Body of pancreas (tissue), 4 donors: Measurements from ENCODE around the gene CSPG4. TPM values are rescaled to one million over a fixed set of nuclear protein-coding genes. Genes with fewer than 3 reads are reported as not detected.

Experiments used
- ATAC-seq: fragments of 150-250 bp; one replicate; pipeline ENCODE4 v1.9.1; 2016
- DNase-seq, 4 donors: peaks; one replicate each; pipeline ENCODE4 v3.0.0-alpha.2; 2019
- H3K27ac ChIP-seq, 4 donors: fragments of 200-600 bp; sonication (generic); 1 replicate in 3 of 4; 2 replicates in 1 of 4; pipeline versions ENCODE4 v1.5.1 to v1.6.1; 2016 to 2019; ENCODE audit warnings: mild to moderate bottlenecking in 1 of 4, mixed read lengths in 1 of 4, moderate library complexity in 1 of 4
- H3K27me3 ChIP-seq, 2 donors: fragments of 200-600 bp; sonication (generic); one replicate each; pipeline ENCODE4 v1.6.0; 2016; ENCODE audit warnings: mild to moderate bottlenecking in 1 of 2
- H3K36me3 ChIP-seq, 2 donors: fragments of 200-600 bp; sonication (generic); replicated peaks in 1 of 2; 2 replicates each; pipeline ENCODE4 v1.5.1; 2016; ENCODE audit warnings: low read depth in 2 of 2; ENCODE audit not compliant: insufficient read depth in 1 of 2
- H3K4me1 ChIP-seq: fragments of 200-600 bp; sonication (generic); one replicate; pipeline ENCODE4 v1.6.0; 2016
- H3K4me3 ChIP-seq, 2 donors: fragments of 200-600 bp; sonication (generic); 1 replicate in 1 of 2; 2 replicates in 1 of 2; pipeline ENCODE4 v1.5.1; 2016 to 2019
- H3K9me3 ChIP-seq, 3 donors: fragments of 200-600 bp; sonication (generic); 1 replicate in 2 of 3; 2 replicates in 1 of 3; pipeline ENCODE4 v1.5.1; 2016
- CTCF ChIP-seq, 7 experiments: fragments of 450-650 bp in 4 of 7; fragments of 200-600 bp in 3 of 7; sonication (generic) in 3 of 7; IDR thresholded peaks; one replicate each; pipeline ENCODE4 v1.5.1; 2016 to 2019; ENCODE audit warnings: antibody characterized with exemption in 7 of 7
- POLR2A ChIP-seq, 3 donors: fragments of 450-650 bp; IDR thresholded peaks; one replicate each; pipeline ENCODE4 v1.6.1; 2016; ENCODE audit warnings: antibody characterized with exemption in 3 of 3, mild to moderate bottlenecking in 2 of 3
- WGBS, 2 donors: methylation state at CpG; one replicate each; pipeline ENCODE4 v1.1.5; 2017; 5-methylcytosine and 5-hydroxymethylcytosine counted together
- intact Hi-C: fragments of 100-400 bp; cut with DNase I; formaldehyde crosslinking; loops from one replicate; pipeline ENCODE4 v1.15.1; 2023
- total RNA-seq, 2 donors: library from RNA; depleted of rRNA; stranded (reverse); fragments of >200 nt; gene quantifications; one replicate each; pipeline ENCODE4 v1.1.0, GENCODE V29; 2016

Gene CSPG4
- total RNA-seq, 2 donors from 2014 or later = 3.1 to 13.8 TPM

DNA sequence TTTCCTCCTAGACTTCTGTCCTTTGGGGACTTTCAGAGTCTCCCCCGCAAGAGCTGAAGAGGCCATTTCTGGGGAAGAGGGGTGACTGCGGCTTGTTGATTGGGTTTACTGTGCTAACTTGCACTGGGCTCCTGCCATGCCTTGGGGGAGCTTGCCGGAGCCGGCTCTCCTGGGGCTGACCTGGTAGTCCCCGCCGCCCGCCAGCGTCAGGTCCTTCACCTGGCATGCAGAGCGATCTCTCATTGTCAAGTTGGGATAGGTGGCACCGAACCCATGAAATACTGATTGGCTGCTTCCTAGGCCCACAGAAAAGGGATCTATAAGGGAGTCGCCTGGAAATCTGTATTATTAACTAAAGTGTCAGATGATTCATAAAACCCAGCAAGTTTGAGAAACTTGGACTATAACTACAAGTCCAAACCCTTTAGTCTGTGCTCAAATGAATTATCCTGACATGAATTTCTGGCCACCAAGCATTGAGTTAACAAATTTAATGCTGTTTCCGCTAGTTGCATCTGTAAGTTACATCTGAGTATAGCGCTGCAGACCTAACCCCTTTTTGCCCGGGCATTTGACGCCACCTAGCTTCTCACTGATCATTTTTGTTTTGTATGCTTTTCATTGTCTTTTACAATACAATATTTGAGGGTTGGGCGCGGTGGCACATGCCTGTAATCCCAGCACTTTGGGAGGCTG lies 72.0 kb downstream of the CSPG4 start:
- DNase-seq = peak in 1 of 4 donors; percentile 14
- Histone ChIP-seq H3K27ac (peak overlapping the region; percentile 83 to 98 (median 94)), H3K9me3 (no peaks in the 10 kb centered on the region), H3K36me3 (no peaks in the 10 kb centered on the region), H3K4me3 (peak overlapping the region; percentile 19 to 23), H3K27me3 (no peaks in the 10 kb centered on the region), H3K4me1 (peaks cover 40% of the 10 kb centered on the region)
- 8 to 9% methylated on average over 17 of the region's 17 CpGs for WGBS, 2 donors
- no peak for TF ChIP-seq POLR2A (IDR thresholded peaks at IDR 0.05)
- peak in 2 of 7 experiments; percentile 28 to 37 for TF ChIP-seq CTCF (IDR thresholded peaks at IDR 0.05)
- intact Hi-C loops = no loop called here
- ATAC-seq = peak; percentile 34

GRCh38 chr15:75639709-75640482 lies 72.8 kb downstream of the CSPG4 start, which contains the start of gene IMP3:
IMP3 (minus strand) TSS chr15:75640224; CDS start chr15:75640168, 56 bp downstream.
- intact Hi-C loops = no loop called here
- Histone ChIP-seq H3K4me1 (peaks cover 39% of the 10 kb centered on the region), H3K27me3 (no peaks in the 10 kb centered on the region), H3K9me3 (no peaks in the 10 kb centered on the region), H3K4me3 (peak within 1 kb of the TSS; percentile 54 to 99), H3K27ac (peak within 1 kb of the TSS; percentile 83 to 98 (median 94)), H3K36me3 (no peaks in the 10 kb centered on the region)
- TF ChIP-seq CTCF (IDR thresholded peaks at IDR 0.05) (peak in 1 of 7 experiments; percentile 2), POLR2A (IDR thresholded peaks at IDR 0.05) (peak; percentile 98 to 99 (median 99))
- ATAC-seq (peak; percentile 96), DNase-seq (peak; percentile 95 to 97 (median 96))
- WGBS, 2 donors = 0 to 1% methylated on average over 28 to 83 of the region's 83 CpGs

DNA sequence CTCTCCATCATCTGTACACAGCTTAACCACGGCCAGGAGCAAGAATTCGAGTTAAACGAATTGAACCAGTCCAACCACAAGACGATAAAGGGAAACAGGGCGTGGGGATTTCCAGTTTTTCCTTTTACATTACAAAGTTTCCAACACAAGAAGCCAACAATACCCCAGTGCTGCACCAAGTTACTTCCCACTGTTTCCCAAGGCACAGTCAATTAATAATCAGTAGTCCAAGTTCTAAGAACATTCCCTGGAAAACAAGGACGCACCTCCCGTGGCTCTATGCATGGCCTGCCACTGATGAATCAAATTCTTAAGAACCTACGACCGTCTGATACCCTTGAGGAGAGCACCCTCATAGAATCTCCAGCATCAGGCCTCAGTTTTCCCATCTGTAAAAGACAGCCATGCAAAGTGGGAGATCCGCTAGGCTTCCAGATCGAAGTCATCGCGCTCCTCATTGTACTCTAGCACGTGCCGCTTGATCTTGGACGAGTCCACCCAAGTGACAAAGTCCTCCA lies 73.4 kb downstream of the CSPG4 start:
- Histone ChIP-seq H3K27me3 (no peaks in the 10 kb centered on the region), H3K4me1 (peaks cover 39% of the 10 kb centered on the region), H3K9me3 (no peaks in the 10 kb centered on the region), H3K4me3 (peak overlapping the region; percentile 54 to 99), H3K27ac (peak overlapping the region; percentile 83 to 98 (median 94)), H3K36me3 (no peaks in the 10 kb centered on the region)
- 0 to 1% methylated on average over 9 to 16 of the region's 16 CpGs for WGBS, 2 donors
- no peak for ATAC-seq
- TF ChIP-seq POLR2A (IDR thresholded peaks at IDR 0.05) = no peak
- no peak for TF ChIP-seq CTCF (IDR thresholded peaks at IDR 0.05)
- DNase-seq = no peak
- intact Hi-C loops = no loop called here

DNA sequence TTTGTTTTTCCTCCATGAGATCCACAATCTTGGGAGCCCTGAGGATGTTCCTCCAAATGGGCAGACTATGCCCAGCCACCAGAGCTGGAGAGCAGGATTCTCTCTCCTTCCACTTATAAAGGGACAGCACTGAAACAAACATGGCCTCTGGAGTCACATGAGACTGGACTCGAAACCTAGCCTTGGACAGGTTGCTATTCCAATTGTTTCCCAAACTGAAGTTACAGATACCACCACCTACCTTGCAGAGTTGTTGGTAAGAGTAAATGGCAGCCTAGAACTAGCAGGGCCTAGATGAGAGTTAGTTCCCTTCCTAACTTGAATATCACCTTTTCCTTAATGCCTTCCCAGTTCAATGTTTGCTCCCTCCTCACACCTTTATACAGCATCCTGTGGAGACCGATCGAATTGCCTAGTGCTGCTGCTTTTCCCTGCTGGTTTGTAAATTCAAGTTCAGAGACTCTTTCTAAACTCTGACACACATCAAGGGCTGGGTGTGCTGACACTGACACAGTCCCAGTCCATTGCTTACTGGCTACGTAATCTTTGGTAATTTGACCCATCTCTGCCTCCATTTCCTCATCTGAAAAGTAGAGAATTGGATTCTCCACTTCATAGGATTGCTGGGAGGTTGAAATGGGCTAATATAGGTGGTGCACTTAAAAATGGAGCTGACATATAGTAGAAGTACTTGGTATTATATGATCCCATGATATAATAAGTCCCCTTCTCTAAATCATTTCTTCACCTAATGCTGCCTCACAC lies 75.2 kb downstream of the CSPG4 start:
- ATAC-seq (no peak), DNase-seq (no peak)
- TF ChIP-seq CTCF (IDR thresholded peaks at IDR 0.05) (no peak), POLR2A (IDR thresholded peaks at IDR 0.05) (no peak)
- 62 to 79% methylated on average over 4 of the region's 4 CpGs for WGBS, 2 donors
- intact Hi-C loops = no loop called here
- H3K27ac ChIP-seq = peak overlapping the region in 3 of 4 donors; percentile 83 to 98 (median 93)
- no peaks in the 10 kb centered on the region for H3K9me3 ChIP-seq
- no peaks in the 10 kb centered on the region for H3K36me3 ChIP-seq
- peaks cover 39% of the 10 kb centered on the region for H3K4me1 ChIP-seq
- H3K4me3 ChIP-seq = no peak overlapping the region
- H3K27me3 ChIP-seq = no peaks in the 10 kb centered on the region
